Measurements from ENCODE around the gene CERS2. TPM values are rescaled to one million over a fixed set of nuclear protein-coding genes. Genes with fewer than 3 reads are reported as not detected.

Gene CERS2
- total and polyA plus RNA-seq, 2 of the 8 experiments (the other 6 are each of a cell fraction or from before 2014, with no cell fraction given): 216 to 237 TPM

DNA sequence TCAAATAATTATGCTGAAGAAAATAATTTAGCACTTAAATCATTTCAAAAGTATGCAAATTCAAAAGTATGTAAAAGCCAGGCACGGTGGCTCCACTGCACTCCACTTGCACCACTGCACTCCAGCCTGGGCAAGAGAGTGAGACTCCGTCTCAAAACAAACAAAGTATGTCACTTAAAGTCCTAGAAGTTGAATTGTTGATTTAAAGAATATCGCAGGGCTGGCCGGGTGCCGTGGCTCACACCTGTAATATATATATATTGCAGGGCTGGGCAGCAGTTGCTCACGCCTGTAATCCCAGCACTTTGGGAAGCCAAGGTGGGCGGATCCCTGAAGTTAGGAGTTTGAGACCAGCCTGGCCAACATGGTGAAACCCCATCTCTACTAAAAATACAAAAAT lies 57.2 kb downstream of the CERS2 start (continued):
- no peak for TF ChIP-seq PHF8 (conservative IDR thresholded peaks at IDR 0.05; ENCODE audit: low read depth, low read length)
- no peak for TF ChIP-seq SP2 (IDR thresholded peaks at IDR 0.05; ENCODE audit: low read length)
- TF ChIP-seq GTF2F1 (IDR thresholded peaks at IDR 0.05; ENCODE audit: borderline replicate concordance, low read depth, low read length): no peak
- no peak for TF ChIP-seq SIN3A (conservative IDR thresholded peaks at IDR 0.05 in 1 of 2, IDR thresholded peaks at IDR 0.05 in 1 of 2; ENCODE audit: low read depth in 1 of 2, low read length in 2 of 2)
- no peak for TF ChIP-seq KDM1A (IDR thresholded peaks at IDR 0.05; ENCODE audit: borderline replicate concordance, low read length)
- no peak for TF ChIP-seq RXRA (IDR thresholded peaks at IDR 0.05; ENCODE audit: insufficient read depth, low read depth, low read length)

Small RNA genes within 50 kb of the gene (small RNA-seq; reads per million reads assigned to genes)
- gene RNU6-884P (ENCODE audit: insufficient read depth): not detected

Other genes with a start within 250 kb of the CERS2 start
- gene CTSS, start 209.1 kb downstream of the CERS2 start, total RNA-seq (2021; fragmentation: NEBNext Ultra II Directional; extraction: Animal tissue kit (Norgen Biotek cat#: 25700)): not detected in 2 replicates
- gene CTSS, start 209.1 kb downstream of the CERS2 start, polyA plus RNA-seq (2011; rRNA removed): not detected in 2 replicates
- gene CTSK, start 166.6 kb downstream of the CERS2 start, total RNA-seq (2021; fragmentation: NEBNext Ultra II Directional; extraction: Animal tissue kit (Norgen Biotek cat#: 25700)): 2.7 and 2.8 TPM in 2 replicates
- gene CTSK, start 166.6 kb downstream of the CERS2 start, polyA plus RNA-seq (2011; rRNA removed): 2.0 and 4.2 TPM in 2 replicates
- gene ARNT, start 98.2 kb downstream of the CERS2 start, total RNA-seq (2021; fragmentation: NEBNext Ultra II Directional; extraction: Animal tissue kit (Norgen Biotek cat#: 25700)): 28.5 and 29.4 TPM in 2 replicates
- gene ARNT, start 98.2 kb downstream of the CERS2 start, polyA plus RNA-seq (2011; rRNA removed): 18.6 and 19.0 TPM in 2 replicates
- gene CTXND2, start 87.7 kb downstream of the CERS2 start, total RNA-seq (2021; fragmentation: NEBNext Ultra II Directional; extraction: Animal tissue kit (Norgen Biotek cat#: 25700)): not detected in 2 replicates
- not detected in 2 replicates for gene CTXND2, start 87.7 kb downstream of the CERS2 start, polyA plus RNA-seq (2011; rRNA removed)
- gene SETDB1, start 48.5 kb downstream of the CERS2 start, total RNA-seq (2021; fragmentation: NEBNext Ultra II Directional; extraction: Animal tissue kit (Norgen Biotek cat#: 25700)): 48.8 and 49.9 TPM in 2 replicates
- gene SETDB1, start 48.5 kb downstream of the CERS2 start, polyA plus RNA-seq (2011; rRNA removed): 26.9 and 27.5 TPM in 2 replicates
- 1.5 and 1.8 TPM in 2 replicates for gene ANXA9, start 7.5 kb upstream of the CERS2 start, total RNA-seq (2021; fragmentation: NEBNext Ultra II Directional; extraction: Animal tissue kit (Norgen Biotek cat#: 25700))
- 3.3 and 3.5 TPM in 2 replicates for gene ANXA9, start 7.5 kb upstream of the CERS2 start, polyA plus RNA-seq (2011; rRNA removed)
- 10.6 and 11.4 TPM in 2 replicates for gene MINDY1, start 32.1 kb upstream of the CERS2 start, total RNA-seq (2021; fragmentation: NEBNext Ultra II Directional; extraction: Animal tissue kit (Norgen Biotek cat#: 25700))
- gene MINDY1, start 32.1 kb upstream of the CERS2 start, polyA plus RNA-seq (2011; rRNA removed): 10.3 and 11.5 TPM in 2 replicates
- 27.5 and 32.8 TPM in 2 replicates for gene PRUNE1, start 33.6 kb upstream of the CERS2 start, total RNA-seq (2021; fragmentation: NEBNext Ultra II Directional; extraction: Animal tissue kit (Norgen Biotek cat#: 25700))
- 42.8 and 54.2 TPM in 2 replicates for gene PRUNE1, start 33.6 kb upstream of the CERS2 start, polyA plus RNA-seq (2011; rRNA removed)
- gene BNIPL, start 61.8 kb upstream of the CERS2 start, total RNA-seq (2021; fragmentation: NEBNext Ultra II Directional; extraction: Animal tissue kit (Norgen Biotek cat#: 25700)): 2.3 and 2.4 TPM in 2 replicates
- gene BNIPL, start 61.8 kb upstream of the CERS2 start, polyA plus RNA-seq (2011; rRNA removed): 3.3 and 3.5 TPM in 2 replicates
- gene C1orf56, start 72.9 kb upstream of the CERS2 start, total RNA-seq (2021; fragmentation: NEBNext Ultra II Directional; extraction: Animal tissue kit (Norgen Biotek cat#: 25700)): 3.0 and 5.0 TPM in 2 replicates
- gene C1orf56, start 72.9 kb upstream of the CERS2 start, polyA plus RNA-seq (2011; rRNA removed): 3.4 and 5.6 TPM in 2 replicates
- 67.8 and 74.1 TPM in 2 replicates for gene CDC42SE1, start 84.8 kb upstream of the CERS2 start, total RNA-seq (2021; fragmentation: NEBNext Ultra II Directional; extraction: Animal tissue kit (Norgen Biotek cat#: 25700))
- gene CDC42SE1, start 84.8 kb upstream of the CERS2 start, polyA plus RNA-seq (2011; rRNA removed): 29.0 and 30.5 TPM in 2 replicates
- gene MLLT11, start 85.6 kb upstream of the CERS2 start, total RNA-seq (2021; fragmentation: NEBNext Ultra II Directional; extraction: Animal tissue kit (Norgen Biotek cat#: 25700)): 18.1 and 19.2 TPM in 2 replicates
- gene MLLT11, start 85.6 kb upstream of the CERS2 start, polyA plus RNA-seq (2011; rRNA removed): 10.2 and 13.7 TPM in 2 replicates
- gene GABPB2, start 95.9 kb upstream of the CERS2 start, total RNA-seq (2021; fragmentation: NEBNext Ultra II Directional; extraction: Animal tissue kit (Norgen Biotek cat#: 25700)): 1.9 and 2.4 TPM in 2 replicates
- 1.4 and 1.8 TPM in 2 replicates for gene GABPB2, start 95.9 kb upstream of the CERS2 start, polyA plus RNA-seq (2011; rRNA removed)
- 15.7 and 17.5 TPM in 2 replicates for gene SEMA6C, start 171.8 kb upstream of the CERS2 start, total RNA-seq (2021; fragmentation: NEBNext Ultra II Directional; extraction: Animal tissue kit (Norgen Biotek cat#: 25700))
- gene SEMA6C, start 171.8 kb upstream of the CERS2 start, polyA plus RNA-seq (2011; rRNA removed): 12.2 and 22.7 TPM in 2 replicates
- gene TNFAIP8L2, start 181.8 kb upstream of the CERS2 start, total RNA-seq (2021; fragmentation: NEBNext Ultra II Directional; extraction: Animal tissue kit (Norgen Biotek cat#: 25700)): not detected in 2 replicates
- not detected in 2 replicates for gene TNFAIP8L2, start 181.8 kb upstream of the CERS2 start, polyA plus RNA-seq (2011; rRNA removed)
- gene LYSMD1, start 191.1 kb upstream of the CERS2 start, total RNA-seq (2021; fragmentation: NEBNext Ultra II Directional; extraction: Animal tissue kit (Norgen Biotek cat#: 25700)): 4.9 and 6.0 TPM in 2 replicates
- 2.4 and 2.5 TPM in 2 replicates for gene LYSMD1, start 191.1 kb upstream of the CERS2 start, polyA plus RNA-seq (2011; rRNA removed)
- 44.5 and 46.2 TPM in 2 replicates for gene SCNM1, start 191.3 kb upstream of the CERS2 start, total RNA-seq (2021; fragmentation: NEBNext Ultra II Directional; extraction: Animal tissue kit (Norgen Biotek cat#: 25700))
- gene SCNM1, start 191.3 kb upstream of the CERS2 start, polyA plus RNA-seq (2011; rRNA removed): 13.6 and 17.3 TPM in 2 replicates
- gene TMOD4, start 201.1 kb upstream of the CERS2 start, total RNA-seq (2021; fragmentation: NEBNext Ultra II Directional; extraction: Animal tissue kit (Norgen Biotek cat#: 25700)): not detected in 2 replicates
- 0.42 and 0.63 TPM in 2 replicates for gene TMOD4, start 201.1 kb upstream of the CERS2 start, polyA plus RNA-seq (2011; rRNA removed)
- 114 and 121 TPM in 2 replicates for gene VPS72, start 215.4 kb upstream of the CERS2 start, total RNA-seq (2021; fragmentation: NEBNext Ultra II Directional; extraction: Animal tissue kit (Norgen Biotek cat#: 25700))
- 86.6 and 86.8 TPM in 2 replicates for gene VPS72, start 215.4 kb upstream of the CERS2 start, polyA plus RNA-seq (2011; rRNA removed)
- gene PIP5K1A, start 223.7 kb upstream of the CERS2 start, total RNA-seq (2021; fragmentation: NEBNext Ultra II Directional; extraction: Animal tissue kit (Norgen Biotek cat#: 25700)): 72.5 and 87.5 TPM in 2 replicates
- gene PIP5K1A, start 223.7 kb upstream of the CERS2 start, polyA plus RNA-seq (2011; rRNA removed): 96.0 and 105 TPM in 2 replicates

All from H1 (cell line).